AML-193 (cell line): ENCODE measurements around the gene OGFR.

Experiments used
- DNase-seq, 2 experiments: peaks; one replicate each; lab custom pipeline; 2025; lab: John Stamatoyannopoulos, UW

OGFR gene

DNA sequence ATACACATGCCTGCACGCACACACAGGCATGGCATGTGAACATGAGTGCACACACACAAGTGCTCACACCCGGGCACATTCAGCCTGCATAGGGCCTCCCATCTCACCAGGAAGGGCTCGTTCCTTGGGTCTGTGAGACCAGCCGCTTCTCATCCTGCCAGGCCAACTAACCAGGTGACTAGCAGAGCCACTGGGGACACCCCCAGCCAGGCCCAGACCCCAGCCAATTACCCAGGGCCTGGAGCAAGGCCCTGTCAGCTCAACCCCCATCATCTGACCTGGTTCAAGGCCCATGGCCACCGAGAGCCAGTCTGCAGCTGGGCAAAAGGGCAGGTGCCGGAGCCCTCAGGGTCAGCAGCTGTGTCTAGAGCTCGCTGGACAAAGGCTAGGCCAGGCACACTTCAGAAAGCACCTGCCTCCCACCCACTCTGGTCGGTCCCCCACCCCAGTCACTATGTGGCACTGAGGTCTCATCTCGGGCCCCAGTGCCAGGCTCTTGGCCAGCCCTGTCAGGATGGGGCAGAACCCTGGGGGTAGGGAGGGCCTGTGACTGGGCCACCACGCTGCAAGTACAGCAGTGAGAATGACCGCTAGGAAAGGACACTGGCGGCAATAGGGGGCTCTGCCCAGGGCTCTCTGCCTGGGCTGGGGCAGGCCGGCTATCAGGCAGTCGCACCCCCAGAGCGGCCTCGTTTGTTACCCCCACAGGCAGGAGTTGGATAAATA, 35.1 kb upstream of the OGFR start:
- no peak for DNase-seq

DNA sequence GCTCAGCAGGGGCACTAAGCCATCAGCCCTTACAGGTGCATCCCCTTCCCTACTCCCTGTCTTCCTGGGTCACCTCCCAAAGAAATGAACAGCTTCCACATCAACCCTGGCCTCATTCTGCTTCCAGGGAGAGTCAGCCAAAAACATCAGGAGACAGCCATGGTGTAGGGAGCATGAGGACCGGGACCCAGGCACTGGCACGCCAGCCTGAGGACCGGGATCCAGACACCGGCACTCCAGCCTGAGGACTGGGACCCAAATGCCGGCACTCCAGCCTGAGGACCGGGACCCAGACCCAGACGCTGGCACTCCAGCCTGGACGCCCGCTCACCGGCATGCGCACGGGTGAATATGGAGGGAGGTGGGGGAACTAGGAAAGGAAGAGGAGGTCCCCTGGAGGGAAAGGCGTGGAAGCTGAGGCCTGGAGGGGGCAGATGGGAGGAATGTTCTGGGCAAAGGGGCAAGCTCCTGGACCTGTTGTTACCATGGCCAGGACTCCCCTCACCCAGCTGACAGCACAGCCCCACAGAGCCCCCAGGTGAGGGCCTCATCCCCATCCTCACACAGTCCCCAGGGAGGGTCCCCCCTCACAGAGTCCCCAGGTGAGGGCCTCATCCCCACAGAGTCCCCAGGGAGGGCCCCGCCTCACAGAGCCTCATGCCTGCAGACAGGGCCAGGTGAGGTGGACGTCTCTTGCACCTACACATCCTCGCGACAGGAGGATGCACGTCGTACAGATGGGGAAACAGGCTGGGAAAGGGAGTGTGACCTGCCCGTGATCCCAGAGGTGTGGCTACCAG, 34.3 kb upstream of the OGFR start:
- DNase-seq = no peak

- no peak for DNase-seq
These were observed 33.7 kb upstream of the OGFR start for GRCh38 chr20:62770916-62771315.

- no peak for DNase-seq
These were observed 33.1 kb upstream of the OGFR start for GRCh38 chr20:62771396-62772102.

DNA sequence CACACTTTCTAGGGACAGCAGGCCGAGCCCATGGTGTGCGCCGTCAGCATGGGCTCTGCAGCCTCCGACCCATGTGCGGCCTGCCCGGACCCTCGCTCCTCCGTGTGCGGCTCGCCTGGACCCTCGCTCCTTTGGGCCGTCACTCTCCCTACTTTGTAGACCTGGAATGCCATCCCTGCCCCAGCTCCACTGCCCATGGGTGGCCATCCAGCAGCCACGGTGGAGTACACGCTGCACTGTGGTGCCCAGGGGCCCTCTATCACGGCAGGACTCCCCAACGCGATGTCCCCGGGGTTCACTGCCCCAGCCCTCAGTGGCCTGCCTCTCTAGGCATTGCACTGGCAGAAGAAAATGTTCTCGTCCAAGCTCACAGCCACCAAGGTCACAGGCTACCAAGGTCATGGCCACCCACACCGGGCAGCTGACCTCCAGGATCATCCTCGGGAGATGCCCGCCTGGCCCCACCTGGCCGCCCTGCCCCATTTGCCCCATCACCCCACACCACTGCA, 32.5 kb upstream of the OGFR start:
- DNase-seq = no peak

GRCh38 chr20:62772619-62772989, 32.0 kb upstream of the OGFR start:
- no peak for DNase-seq

DNA sequence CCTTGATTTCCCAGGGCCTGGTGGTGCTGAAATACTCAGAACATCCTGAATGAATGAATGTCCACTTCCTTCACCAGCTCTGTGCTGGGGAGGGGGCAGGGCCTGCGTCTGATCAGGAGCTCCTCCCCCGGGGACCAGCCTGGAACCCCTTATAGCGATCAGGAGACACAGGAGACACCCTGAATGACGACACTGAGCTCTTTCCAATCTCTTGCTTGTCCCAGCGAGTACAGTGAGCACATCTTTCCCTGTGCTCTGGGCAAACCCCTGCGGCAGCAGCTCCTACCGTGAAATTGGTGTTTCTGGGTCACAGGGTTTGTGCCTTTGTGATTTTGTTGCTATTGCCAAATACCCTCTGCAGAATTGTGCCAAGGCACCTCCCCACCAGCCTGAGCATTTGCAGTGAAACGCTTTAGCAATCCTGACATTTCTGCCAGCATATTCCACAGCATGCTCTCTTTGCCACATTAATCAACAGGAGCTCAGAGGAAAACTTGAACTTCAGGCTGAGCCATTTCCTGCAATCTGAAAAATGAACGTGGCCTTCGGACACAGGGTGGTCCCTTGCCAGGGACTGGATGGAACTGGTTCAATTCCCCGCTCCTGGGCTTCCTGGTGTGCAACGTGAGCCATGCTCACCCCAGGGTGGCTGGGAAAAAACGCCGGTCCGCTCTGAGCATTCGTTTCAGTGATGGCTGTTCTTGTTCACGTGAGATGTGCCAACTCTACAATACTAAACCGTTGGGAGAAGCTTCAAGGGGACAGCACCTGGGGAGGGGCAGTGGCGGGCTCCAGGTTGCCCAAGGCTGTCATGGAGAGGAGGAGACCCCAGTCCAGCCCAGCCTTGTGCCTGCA, 31.4 kb upstream of the OGFR start:
- no peak for DNase-seq

- no peak for DNase-seq
These were observed 30.6 kb upstream of the OGFR start for GRCh38 chr20:62773845-62774714.

- DNase-seq = no peak
These were observed 29.9 kb upstream of the OGFR start for GRCh38 chr20:62774762-62775161.

DNA sequence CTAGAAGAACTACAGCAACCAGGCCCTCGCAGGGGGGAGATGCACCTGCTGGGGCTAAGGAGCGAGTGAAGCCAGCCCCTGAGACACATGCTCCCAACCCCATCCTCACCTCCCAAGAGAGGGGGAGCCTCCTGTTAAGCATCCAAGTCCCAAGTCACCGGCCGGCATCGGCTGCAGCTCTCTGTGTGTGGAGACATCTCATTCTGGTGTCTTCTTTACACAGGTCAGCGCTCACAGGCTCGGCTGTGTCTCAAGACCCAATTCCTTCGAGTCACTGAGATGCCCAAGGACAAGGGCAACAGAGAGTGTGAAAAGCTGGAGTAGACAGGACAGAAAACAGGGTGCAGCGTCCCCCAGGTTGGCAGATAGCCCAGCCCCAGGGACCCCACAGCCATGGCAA, 29.4 kb upstream of the OGFR start:
- no peak for DNase-seq

DNA sequence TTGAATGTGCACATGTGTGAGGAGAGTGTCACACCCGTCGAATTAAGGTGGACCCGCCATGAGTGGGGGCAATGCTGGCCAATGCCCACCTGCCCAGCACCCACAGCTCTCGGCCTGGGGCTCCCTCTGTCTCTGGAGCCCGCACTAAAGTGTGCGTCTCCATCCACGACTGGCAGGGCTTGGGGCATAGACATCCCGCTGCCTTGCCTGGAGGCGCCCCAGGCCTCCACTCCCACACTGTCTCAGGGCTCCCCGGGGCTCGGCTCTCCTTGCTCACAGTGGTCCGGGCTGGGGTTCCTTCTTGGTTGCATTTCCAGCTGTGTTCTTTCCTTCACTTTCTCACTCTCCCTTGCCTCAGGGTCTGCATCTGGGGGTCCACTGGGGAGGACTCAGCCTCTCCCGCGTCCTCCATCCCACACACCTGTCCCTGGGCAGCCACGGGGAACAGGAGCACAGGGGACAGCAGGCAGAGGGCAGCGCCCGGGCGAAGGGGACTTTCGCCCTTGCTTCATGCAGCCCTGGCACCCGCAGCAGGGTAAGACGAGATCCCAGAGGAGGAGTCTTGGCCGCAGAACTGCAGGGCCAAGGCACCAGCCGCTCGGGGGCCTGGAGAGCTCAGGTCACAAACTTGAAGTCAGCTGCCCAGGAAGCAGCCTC, 28.5 kb upstream of the OGFR start:
- no peak for DNase-seq

DNA sequence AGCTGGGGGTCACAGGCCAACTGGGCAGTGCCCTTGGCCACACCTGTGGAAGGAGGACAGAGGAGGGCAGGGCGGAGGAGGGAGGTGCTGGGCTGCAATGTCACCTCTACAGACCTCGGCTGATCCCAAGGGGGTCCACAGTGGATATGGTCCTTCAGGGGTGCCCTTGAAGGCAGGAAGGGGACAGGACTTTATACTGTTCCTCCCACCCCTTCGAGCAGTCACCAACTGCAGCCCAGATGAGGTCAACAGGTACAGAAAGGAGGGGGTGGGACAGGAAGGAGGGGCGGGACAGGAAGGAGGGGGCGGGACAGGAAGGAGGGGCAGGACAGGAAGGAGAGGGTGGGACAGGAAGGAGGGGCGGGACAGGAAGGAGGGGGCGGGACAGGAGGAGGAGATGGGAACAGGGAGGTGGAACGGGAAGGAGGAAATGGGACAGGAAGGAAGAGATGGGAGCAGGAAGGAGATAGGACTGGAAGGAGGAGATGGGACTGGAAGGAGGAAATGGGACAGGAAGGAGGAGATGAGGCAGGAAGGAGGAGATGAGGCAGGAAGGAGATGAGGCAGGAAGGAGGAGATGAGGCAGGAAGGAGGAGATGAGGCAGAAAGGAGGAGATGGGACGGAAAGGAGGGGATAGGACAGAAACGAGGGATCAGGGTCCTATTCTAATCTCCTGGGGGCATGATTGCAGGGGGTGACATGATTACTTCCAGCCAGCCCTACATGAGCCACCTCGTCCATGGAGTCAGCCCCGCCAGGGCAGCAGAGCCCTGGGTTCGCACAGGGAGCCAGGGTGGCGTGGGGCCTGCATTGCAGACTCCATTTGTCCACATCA, 27.7 kb upstream of the OGFR start:
- DNase-seq = no peak

DNA sequence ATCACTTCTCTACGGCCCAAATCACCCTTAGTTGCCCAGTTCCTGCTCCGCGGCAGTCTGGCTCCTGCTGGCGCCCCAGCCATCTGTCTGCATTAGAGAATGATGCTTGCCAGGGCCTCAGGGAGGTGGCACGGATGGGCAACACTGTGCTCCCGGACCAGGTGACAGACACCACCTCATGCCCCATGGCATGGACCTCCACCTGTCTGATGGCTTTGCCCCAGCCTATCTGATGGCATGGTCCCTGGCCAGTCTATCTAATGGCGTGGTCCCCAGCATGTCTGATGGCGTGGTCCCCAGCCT, 27.2 kb upstream of the OGFR start:
- no peak for DNase-seq

DNA sequence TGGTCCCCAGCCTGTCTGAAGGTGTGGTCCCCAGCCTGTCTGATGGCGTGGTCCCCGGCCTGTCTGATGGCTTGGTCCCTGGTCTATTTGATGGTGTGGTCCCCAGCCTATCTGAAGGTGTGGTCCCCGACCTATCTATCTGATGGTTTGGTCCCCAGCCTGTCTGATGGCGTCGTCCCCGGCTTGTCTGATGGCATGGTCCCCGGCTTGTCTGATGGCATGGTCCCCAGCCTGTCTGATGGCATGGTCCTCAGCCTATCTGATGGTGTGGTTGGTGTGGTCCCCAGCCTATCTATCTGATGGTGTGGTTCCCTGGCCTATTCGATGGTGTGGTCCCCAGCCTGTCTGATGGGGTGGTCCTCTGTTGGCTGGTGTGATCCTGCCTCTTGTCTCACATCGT, 26.6 kb upstream of the OGFR start:
- no peak for DNase-seq

- no peak for DNase-seq
These were observed 25.8 kb upstream of the OGFR start for GRCh38 chr20:62778601-62779416.

DNA sequence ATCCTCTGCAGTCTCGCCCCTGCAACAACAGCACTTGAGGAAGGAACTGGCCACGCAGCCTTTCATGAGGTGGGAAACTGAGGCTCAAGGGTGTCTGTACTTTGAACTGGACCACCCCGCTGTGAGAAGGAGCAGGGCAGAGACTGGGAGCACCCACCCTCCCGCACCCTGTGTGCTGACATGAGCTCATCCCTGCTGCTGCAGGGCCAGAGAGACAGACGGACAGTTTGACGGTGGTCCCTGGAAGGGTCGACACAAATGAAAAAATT, 25.3 kb upstream of the OGFR start:
- DNase-seq = no peak

GRCh38 chr20:62780204-62780603, 24.4 kb upstream of the OGFR start:
- no peak for DNase-seq

DNA sequence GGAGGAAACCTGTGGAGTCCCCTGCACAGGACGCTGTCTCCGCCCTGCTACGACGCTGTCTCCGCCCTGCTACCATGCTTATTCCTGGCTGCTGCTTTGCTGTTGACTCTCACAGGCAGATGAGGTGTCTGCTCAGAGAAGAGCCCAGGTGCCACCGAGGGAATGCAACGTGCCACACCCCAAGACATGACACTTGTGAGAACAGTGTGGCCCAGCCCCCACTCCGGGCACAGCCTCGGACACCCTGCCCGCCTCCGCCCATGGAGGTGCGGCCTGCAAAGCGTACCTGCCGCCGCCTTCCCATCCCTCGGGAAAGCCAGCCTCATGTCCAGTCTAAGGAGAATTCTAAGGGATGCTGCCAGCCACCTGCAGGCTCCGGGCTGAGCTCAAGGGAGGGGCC, 23.9 kb upstream of the OGFR start:
- no peak for DNase-seq
